Activated naive CD8-positive, alpha-beta T cell treated with anti-CD3 and anti-CD28 coated beads, Interleukin-2, amount 50 U/mL, for 24 hours (primary cell): ENCODE measurements around the gene SOX1.

Experiments
- ATAC-seq: fragments of 150-1000 bp; cut with Tn5 transposase; one replicate; pipeline ENCODE4 v1.10.0; 2021
- DNase-seq: peaks from one replicate; pipeline ENCODE4 v3.0.0; 2021
- H3K27ac Mint-ChIP-seq: one replicate; pipeline ENCODE4 v1.8.0; 2021; ENCODE audit warnings: mild to moderate bottlenecking, mixed read lengths
- H3K27me3 Mint-ChIP-seq: one replicate; pipeline ENCODE4 v1.8.0; 2021; ENCODE audit warnings: mixed read lengths
- H3K36me3 Mint-ChIP-seq: one replicate; pipeline ENCODE4 v1.8.0; 2021; ENCODE audit warnings: low read depth, mixed read lengths
- H3K4me1 Mint-ChIP-seq: one replicate; pipeline ENCODE4 v1.8.0; 2021; ENCODE audit warnings: mixed read lengths
- H3K4me3 Mint-ChIP-seq: one replicate; pipeline ENCODE4 v1.8.0; 2021; ENCODE audit warnings: mild to moderate bottlenecking, moderate library complexity, mixed read lengths
- H3K9me3 Mint-ChIP-seq: one replicate; pipeline ENCODE4 v1.8.0; 2021; ENCODE audit warnings: mixed read lengths

Gene SOX1

DNA sequence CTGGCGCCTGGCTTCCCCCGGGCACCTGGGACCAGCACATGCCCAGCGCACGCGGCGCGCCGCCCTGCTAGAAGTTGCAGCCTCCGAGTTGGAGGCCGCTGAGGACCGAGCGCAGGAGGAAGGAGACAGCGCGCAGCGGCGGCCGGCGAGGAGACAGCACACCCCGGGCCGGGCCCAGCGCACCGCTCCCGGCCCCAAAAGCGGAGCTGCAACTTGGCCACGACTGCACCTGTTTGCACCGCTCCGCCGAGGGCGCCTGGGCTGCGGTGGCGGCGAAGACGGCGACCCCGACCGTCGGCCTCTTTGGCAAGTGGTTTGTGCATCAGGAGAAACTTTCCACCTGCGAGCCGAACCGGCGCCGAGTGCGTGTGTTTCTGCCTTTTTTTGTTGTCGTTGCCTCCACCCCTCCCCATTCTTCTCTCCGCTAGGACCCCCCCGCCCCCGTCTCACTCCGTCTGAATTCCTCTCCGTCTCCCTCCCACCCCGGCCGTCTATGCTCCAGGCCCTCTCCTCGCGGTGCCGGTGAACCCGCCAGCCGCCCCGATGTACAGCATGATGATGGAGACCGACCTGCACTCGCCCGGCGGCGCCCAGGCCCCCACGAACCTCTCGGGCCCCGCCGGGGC is at the start of gene SOX1:
SOX1 (plus strand) TSS at position 34 of the 626 bp plus-strand sequence; CDS start at position 544, 510 bp downstream.
- H3K4me3 Mint-ChIP-seq = peak within 1 kb of the TSS; percentile 26
- ATAC-seq (peak; percentile 12), DNase-seq (no peak)
- H3K9me3 Mint-ChIP-seq = peaks cover 16% of the 10 kb centered on the region
- peaks cover 14% of the 10 kb centered on the region for H3K4me1 Mint-ChIP-seq
- peaks cover 69% of the 10 kb centered on the region for H3K27me3 Mint-ChIP-seq
- H3K36me3 Mint-ChIP-seq = peaks cover 13% of the 10 kb centered on the region
- no peak within 1 kb of the TSS for H3K27ac Mint-ChIP-seq

DNA sequence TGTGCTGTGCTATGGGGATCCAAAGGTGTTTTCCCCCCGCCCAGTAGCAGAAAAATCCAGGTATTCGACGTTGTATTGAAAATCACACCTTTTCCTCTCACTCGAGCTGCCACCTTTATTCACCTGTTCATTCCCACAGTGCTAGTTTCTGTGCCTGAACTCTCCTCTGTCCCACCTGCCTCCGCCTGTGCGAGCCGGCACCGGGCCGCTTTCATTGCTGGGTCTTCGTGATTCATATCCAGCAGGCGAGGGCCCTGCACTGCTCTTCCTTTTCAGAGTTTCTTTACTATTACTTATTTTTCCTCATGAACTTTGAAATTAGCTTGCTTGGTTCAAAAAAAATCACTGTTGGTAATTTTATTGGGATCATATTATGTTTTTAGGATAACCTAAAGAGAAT is 42.4 kb upstream of the SOX1 start:
- Mint-ChIP-seq H3K36me3 (no peaks in the 10 kb centered on the region), H3K27ac (no peak overlapping the region), H3K27me3 (peaks cover 5% of the 10 kb centered on the region), H3K9me3 (no peaks in the 10 kb centered on the region), H3K4me3 (no peak overlapping the region), H3K4me1 (no peaks in the 10 kb centered on the region)
- DNase-seq (no peak), ATAC-seq (no peak)

DNA sequence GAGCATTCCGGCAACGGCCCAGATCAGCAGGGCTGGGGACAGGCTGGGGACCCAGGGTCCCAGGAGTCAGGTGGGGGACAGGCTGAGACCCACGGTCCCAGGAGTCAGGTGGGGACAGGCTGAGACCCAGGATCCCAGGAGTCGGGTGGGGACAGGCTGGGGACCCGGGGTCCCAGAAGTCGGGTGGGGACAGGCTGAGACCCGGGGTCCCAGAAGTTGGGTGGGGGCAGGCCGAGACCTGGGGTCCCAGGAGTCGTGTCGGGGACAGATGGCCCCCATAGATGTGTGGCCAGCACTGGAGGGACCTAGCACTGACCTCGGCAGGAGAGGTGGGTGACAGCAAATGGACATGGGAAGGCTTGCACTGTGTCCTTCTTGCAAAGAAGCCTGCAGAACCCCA is 39.7 kb upstream of the SOX1 start:
- DNase-seq = no peak
- peaks cover 5% of the 10 kb centered on the region for H3K27me3 Mint-ChIP-seq
- no peak overlapping the region for H3K27ac Mint-ChIP-seq
- H3K4me1 Mint-ChIP-seq = no peaks in the 10 kb centered on the region
- ATAC-seq = no peak
- no peaks in the 10 kb centered on the region for H3K36me3 Mint-ChIP-seq
- no peaks in the 10 kb centered on the region for H3K9me3 Mint-ChIP-seq
- no peak overlapping the region for H3K4me3 Mint-ChIP-seq

DNA sequence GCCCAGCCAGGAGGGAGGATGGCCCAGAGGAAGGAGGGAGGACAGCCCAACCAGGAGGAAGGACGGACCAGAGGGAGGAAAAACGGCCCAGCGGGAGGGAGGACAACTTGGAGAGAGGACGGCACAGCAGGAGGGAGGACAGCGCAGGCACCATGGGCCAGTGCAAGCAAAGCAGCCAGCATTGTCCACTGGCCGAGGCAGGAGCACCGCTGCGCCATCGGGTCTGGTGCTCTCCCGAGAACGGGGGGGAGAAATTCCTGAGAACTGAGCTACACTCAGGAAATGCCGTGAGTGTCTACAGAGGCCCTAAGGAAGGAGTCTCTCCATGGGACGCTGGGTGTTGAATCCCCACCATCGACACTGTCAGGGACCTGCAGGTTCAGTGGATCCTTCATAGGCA is 38.5 kb upstream of the SOX1 start:
- DNase-seq = no peak
- peaks cover 5% of the 10 kb centered on the region for H3K27me3 Mint-ChIP-seq
- no peak overlapping the region for H3K4me3 Mint-ChIP-seq
- H3K9me3 Mint-ChIP-seq = no peaks in the 10 kb centered on the region
- H3K27ac Mint-ChIP-seq = no peak overlapping the region
- no peaks in the 10 kb centered on the region for H3K4me1 Mint-ChIP-seq
- H3K36me3 Mint-ChIP-seq = no peaks in the 10 kb centered on the region
- no peak for ATAC-seq

DNA sequence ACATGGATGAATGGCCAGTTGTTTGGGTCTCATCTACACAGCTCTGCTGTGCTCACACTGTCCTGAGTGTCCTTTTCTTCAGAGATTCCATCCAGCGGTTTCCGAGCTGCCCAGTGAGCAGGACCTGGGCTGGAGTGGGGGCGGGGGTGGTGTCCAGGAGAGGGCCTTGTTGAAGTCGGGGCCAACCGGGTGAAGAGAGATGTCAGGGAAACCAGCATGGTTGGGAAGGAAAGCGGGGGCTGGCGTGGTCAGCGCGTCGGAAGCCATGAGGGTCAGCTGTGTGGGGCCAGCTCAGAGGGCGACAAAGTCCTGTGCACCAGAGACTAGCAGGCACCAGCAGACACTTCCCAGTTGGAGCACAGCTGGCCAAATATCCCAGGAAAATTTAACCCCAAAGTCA is 37.8 kb upstream of the SOX1 start:
- peaks cover 5% of the 10 kb centered on the region for H3K27me3 Mint-ChIP-seq
- no peaks in the 10 kb centered on the region for H3K9me3 Mint-ChIP-seq

DNA sequence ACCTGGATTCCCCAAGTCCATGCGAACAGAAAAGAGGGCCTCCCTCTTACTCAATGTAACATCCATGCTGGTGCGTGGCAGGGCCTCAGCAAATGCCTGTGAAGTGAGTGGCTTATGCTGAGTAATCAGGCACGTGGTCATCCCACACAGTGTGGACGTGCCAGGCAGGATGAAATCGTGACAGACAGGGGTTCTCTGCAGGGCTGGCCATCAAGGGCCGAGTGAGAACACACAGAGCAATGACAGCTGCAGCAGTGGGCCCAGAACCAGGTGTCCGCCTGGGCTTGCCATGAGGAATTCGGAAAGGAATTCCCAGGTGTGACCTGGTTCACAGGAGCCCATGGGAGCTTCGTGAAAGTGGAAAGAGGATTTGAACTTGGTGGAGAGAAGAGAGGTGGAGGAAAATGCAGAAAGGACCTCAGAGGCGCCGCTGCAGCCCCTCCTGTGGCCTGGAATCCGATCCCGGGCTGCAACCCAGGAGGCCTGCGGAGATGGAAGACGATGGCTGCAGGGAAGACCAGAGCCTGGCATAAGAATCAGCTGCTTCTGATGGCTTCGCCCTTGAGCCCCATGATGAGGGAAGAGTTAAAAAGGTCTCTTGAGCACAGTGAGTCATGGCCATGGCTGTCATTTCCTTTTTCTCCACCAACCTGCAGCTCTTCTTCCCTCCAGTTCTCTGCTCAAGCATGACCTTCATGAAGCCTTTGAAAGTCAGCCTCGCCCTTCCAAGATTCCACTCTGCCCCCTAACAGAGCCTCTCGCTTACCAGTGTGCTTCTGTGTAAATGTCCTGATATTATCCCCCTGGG is 34.6 kb upstream of the SOX1 start:
- H3K9me3 Mint-ChIP-seq = no peaks in the 10 kb centered on the region
- no peak overlapping the region for H3K27ac Mint-ChIP-seq
- no peaks in the 10 kb centered on the region for H3K36me3 Mint-ChIP-seq
- no peaks in the 10 kb centered on the region for H3K4me1 Mint-ChIP-seq
- DNase-seq = no peak
- no peak overlapping the region for H3K4me3 Mint-ChIP-seq
- ATAC-seq = no peak
- H3K27me3 Mint-ChIP-seq = no peaks in the 10 kb centered on the region

More for the DNA sequence above, 37.8 kb upstream of the SOX1 start:
- H3K4me3 Mint-ChIP-seq = no peak overlapping the region
- ATAC-seq (no peak), DNase-seq (no peak)
- H3K36me3 Mint-ChIP-seq = no peaks in the 10 kb centered on the region
- no peak overlapping the region for H3K27ac Mint-ChIP-seq
- no peaks in the 10 kb centered on the region for H3K4me1 Mint-ChIP-seq

DNA sequence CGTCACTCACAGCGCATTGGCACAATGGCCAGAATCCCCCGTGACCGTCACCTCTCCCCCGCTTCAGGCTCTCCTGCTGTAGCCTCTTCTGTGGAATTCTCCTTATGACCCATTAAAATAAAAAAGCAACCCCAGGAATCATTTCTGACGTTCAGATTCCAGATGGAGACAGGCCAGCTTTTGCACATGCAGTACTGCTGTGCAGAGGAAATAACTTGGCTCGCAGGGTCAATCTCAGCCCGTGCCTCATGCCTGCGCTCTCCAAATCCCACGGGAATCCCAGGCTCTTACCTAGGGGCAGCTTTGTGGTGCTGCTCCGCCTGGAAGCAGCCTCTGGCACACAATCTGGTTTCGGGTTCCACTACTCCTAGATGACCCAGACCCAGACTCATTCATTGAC is 32.7 kb upstream of the SOX1 start:
- no peak overlapping the region for H3K27ac Mint-ChIP-seq
- peaks cover 2% of the 10 kb centered on the region for H3K27me3 Mint-ChIP-seq
- no peaks in the 10 kb centered on the region for H3K36me3 Mint-ChIP-seq
- no peak for DNase-seq
- no peaks in the 10 kb centered on the region for H3K4me1 Mint-ChIP-seq
- H3K4me3 Mint-ChIP-seq = no peak overlapping the region
- ATAC-seq = no peak
- no peaks in the 10 kb centered on the region for H3K9me3 Mint-ChIP-seq

DNA sequence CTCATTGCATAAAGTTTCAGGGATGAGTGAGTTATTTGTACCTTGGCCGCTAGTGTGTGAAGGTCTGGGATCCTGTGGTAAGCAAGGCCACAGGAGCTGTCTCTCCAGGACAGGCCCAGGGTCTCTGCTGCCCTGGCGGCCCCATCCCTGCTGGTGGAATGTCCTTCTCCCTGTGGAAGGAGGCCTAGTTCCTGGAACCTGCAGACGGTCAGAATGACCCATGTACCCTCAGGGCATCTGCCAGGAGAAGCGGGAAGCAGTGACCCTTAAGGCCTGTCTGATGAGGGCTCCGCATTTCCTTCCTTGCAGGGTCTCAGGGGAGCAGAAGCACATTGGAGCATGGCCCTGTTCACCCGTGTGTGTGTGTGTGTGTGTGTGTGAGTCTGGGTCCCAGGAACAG is 32.1 kb upstream of the SOX1 start:
- Mint-ChIP-seq H3K36me3 (no peaks in the 10 kb centered on the region), H3K9me3 (no peaks in the 10 kb centered on the region), H3K4me1 (no peaks in the 10 kb centered on the region), H3K27ac (no peak overlapping the region), H3K27me3 (peaks cover 5% of the 10 kb centered on the region), H3K4me3 (no peak overlapping the region)
- DNase-seq = no peak
- no peak for ATAC-seq

DNA sequence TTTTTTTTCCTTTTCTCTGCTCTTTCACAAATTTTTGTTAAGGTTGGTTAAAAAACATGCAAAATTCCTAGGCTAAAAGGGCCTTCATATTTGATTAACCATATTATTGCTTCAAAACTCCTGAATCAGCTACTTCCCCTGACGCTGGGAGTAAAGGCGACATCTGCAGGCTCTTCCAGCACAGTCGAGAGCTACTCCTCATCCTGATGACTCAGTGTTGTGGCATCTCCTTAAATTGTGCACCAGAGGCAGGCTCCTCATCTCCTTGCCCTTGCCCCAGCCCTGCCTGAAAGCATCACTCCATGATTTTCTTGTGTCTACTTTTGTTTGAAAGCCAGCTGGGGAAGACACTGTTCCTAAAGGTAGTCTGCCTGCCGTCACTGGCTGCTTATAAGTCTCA is 24.5 kb upstream of the SOX1 start:
- H3K4me1 Mint-ChIP-seq = no peaks in the 10 kb centered on the region
- no peak overlapping the region for H3K4me3 Mint-ChIP-seq
- H3K36me3 Mint-ChIP-seq = no peaks in the 10 kb centered on the region

DNA sequence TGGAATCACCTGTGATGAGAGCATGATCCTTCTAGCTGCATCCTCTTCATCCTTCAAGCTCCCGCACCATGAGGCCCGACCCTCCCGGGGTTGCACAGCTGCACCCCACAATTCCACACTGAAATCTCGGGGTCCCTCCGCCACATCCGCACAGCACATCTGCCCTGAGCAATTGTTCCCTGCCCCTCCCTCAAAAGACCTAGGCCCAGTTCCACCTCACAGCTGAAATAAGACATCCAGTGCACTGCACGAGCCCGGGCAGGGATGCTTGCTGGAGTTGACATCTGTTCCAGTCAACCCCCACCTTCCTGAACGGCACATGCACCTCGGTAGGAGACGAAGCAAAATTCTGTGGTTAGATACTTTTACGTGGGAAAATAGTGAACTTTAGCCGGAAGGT is 14.7 kb upstream of the SOX1 start:
- H3K9me3 Mint-ChIP-seq = peaks cover 9% of the 10 kb centered on the region
- no peaks in the 10 kb centered on the region for H3K36me3 Mint-ChIP-seq
- DNase-seq (no peak), ATAC-seq (no peak)
- H3K27me3 Mint-ChIP-seq = peaks cover 55% of the 10 kb centered on the region
- no peak overlapping the region for H3K27ac Mint-ChIP-seq
- peaks cover 2% of the 10 kb centered on the region for H3K4me1 Mint-ChIP-seq
- no peak overlapping the region for H3K4me3 Mint-ChIP-seq

More for the DNA sequence above, 24.5 kb upstream of the SOX1 start:
- Mint-ChIP-seq H3K27ac (no peak overlapping the region), H3K9me3 (peaks cover 31% of the 10 kb centered on the region), H3K27me3 (peaks cover 14% of the 10 kb centered on the region)
- no peak for DNase-seq
- no peak for ATAC-seq

DNA sequence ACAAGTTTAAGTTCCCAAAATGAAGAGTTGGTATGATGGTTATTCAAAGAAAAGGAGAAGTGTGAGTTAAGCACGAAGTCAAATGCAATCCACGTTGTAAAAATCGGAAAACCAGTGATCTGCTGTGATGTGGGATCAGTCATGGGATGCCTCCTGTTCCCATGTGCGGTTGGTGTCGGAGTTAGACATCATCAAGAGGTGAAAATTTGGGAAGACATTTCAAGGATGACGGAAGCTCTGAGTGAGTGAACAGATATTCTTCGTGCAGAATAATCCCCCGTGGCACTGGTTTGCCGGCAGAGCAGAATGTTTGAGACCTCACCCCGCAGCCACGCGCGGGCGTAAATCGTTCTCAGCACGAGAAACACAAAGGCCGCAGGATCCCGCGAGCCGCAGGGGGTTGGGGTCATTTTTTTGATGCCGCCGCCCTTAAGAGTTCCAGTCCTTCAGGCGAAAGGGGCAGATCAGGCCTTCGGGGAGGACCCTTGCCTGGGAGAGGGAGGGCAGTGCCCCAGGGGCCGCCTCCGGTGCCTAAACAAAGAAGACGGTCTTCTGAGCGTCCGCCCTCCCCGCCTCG is 13.7 kb upstream of the SOX1 start:
- ATAC-seq (no peak), DNase-seq (no peak)
- peaks cover 62% of the 10 kb centered on the region for H3K27me3 Mint-ChIP-seq
- no peaks in the 10 kb centered on the region for H3K9me3 Mint-ChIP-seq
- no peak overlapping the region for H3K4me3 Mint-ChIP-seq
- peaks cover 2% of the 10 kb centered on the region for H3K4me1 Mint-ChIP-seq
- no peak overlapping the region for H3K27ac Mint-ChIP-seq
- H3K36me3 Mint-ChIP-seq = no peaks in the 10 kb centered on the region

DNA sequence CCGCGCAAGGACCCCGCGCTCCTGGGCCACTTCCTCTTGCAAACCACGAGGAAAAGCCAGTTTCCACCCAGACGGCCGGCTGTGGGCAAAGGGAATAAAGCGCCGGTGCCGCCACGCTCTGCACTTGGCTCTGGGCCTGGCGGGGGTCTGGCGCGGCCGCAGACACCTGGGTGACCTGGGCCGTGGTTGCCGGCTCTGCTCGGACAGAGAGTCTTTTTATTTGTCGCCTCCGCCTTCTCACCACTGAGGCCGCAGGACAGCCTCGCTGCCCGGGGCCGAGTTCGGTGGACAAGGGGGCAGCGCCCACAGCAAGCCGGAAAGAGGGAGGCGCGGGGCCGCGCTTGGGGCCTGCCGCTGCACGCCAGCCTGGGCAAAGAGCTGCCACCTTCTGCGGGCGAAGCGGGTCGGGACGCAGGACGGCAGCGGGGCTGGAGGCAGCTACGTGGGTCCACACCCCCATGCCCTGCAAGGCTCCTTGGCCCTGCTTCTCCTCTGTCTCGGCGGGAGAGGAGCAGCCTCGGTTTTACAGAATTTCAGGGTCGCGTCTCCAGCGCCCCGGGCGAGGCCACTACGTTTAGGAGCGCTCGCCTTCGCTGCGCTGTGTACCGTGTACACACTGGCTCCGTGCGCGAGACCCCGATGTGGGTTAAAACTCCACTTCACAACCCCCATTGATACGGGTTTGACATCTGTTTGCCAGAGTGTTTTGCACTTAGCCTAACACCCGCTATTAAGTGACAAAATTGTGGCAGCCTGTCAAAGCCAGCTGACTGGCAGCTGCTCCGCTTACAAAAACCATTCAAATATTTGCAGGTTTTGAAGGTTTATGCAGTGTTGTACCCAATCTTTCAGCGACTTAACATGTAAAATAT is 13.0 kb upstream of the SOX1 start:
- H3K9me3 Mint-ChIP-seq = no peaks in the 10 kb centered on the region
- no peak overlapping the region for H3K4me3 Mint-ChIP-seq
- ATAC-seq = no peak
- H3K4me1 Mint-ChIP-seq = peaks cover 2% of the 10 kb centered on the region
- H3K36me3 Mint-ChIP-seq = no peaks in the 10 kb centered on the region
- no peak for DNase-seq
- peaks cover 67% of the 10 kb centered on the region for H3K27me3 Mint-ChIP-seq
- no peak overlapping the region for H3K27ac Mint-ChIP-seq

DNA sequence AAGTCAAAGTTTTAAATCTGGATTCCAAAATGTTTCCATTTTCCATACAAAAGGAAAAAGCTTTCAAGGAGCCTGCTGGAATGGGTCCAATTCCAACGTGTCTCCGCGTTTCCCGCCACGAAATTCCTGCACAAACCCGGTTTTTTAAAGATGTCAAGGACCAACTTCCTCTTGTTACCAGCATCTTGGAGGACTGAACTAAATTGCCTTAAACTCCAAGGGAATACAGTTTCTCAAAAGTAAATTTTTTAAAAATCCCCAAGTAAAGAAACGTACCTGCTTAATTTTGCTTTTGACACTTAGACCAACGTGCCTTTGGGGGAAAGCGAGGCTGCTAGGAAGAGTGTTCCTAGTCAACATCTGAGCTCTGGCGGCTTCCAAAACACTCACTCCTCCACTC is 12.3 kb upstream of the SOX1 start:
- ATAC-seq (no peak), DNase-seq (no peak)
- H3K4me3 Mint-ChIP-seq = no peak overlapping the region
- H3K36me3 Mint-ChIP-seq = no peaks in the 10 kb centered on the region
- peaks cover 73% of the 10 kb centered on the region for H3K27me3 Mint-ChIP-seq
- H3K9me3 Mint-ChIP-seq = no peaks in the 10 kb centered on the region
- H3K27ac Mint-ChIP-seq = no peak overlapping the region
- H3K4me1 Mint-ChIP-seq = peaks cover 2% of the 10 kb centered on the region

DNA sequence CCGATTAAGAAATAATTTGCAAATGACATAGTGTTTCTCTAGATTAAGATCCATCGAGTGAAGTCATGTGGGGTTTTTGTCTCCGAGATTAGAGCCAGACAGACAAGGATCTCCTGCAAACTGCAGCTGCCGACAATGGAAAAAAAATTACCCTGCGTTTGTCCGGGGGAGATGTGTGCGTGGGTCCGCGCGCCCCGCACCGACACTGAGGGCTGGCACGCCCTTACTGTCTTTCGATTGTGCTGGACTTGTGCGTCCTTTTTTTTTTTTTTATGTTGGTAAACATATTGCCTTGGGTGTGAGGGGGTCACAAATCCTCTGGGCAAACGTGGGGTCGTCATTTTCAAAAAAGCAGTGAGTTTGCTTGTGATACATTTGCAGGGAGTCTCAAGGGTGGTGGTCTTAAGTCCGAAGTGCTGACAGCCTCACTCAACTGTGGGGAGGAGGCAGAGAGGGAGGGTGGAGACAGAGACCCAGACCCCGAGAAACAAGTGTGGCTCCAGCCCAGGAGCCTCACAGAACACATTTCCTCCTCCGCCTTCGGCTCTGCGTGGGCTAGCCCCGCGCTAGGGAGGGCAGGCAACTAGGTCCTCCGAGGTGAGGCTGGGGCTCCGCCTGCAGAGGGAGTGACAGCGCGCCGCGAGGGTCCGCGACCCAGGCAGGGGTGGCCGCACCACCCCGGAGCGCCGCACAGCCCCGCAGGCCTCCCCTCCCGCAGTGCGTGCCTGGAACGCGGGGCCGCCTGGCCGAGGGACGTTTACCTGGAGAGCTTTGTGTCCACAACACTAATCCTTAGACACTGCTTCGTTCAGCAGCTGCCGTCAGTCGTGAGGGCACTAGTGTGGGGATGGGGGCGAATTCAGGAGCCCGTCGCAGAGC is 11.7 kb upstream of the SOX1 start:
- H3K27me3 Mint-ChIP-seq = peaks cover 77% of the 10 kb centered on the region
- no peak overlapping the region for H3K4me3 Mint-ChIP-seq
- H3K4me1 Mint-ChIP-seq = peaks cover 2% of the 10 kb centered on the region
- no peaks in the 10 kb centered on the region for H3K36me3 Mint-ChIP-seq
- DNase-seq = no peak
- H3K27ac Mint-ChIP-seq = no peak overlapping the region
- ATAC-seq = no peak
- H3K9me3 Mint-ChIP-seq = no peaks in the 10 kb centered on the region
